K562 (cell line): ENCODE measurements around the gene APLF. TPM values are rescaled to one million over a fixed set of nuclear protein-coding genes. Genes with fewer than 3 reads are reported as not detected.

Source experiments
- ATF6 ChIP-seq: sonication (generic); formaldehyde crosslinking; IDR thresholded peaks from 2 replicates; pipeline ENCODE4 v1.4.0; 2020; ENCODE audit warnings: mild to moderate bottlenecking, missing genetic modification reagents
- ATF7 ChIP-seq: fragments of 450-650 bp; IDR thresholded peaks from 2 replicates; pipeline ENCODE4 v1.7.1; 2014; ENCODE audit warnings: mild to moderate bottlenecking, moderate library complexity
- FOXJ2 ChIP-seq: fragments of 200-800 bp; sonication (Bioruptor generic); IDR thresholded peaks from 2 replicates; pipeline ENCODE4 v1.6.1; 2016; ENCODE audit warnings: missing genetic modification characterization, missing compliant biosample characterization
- MAX ChIP-seq: sonication (generic); formaldehyde crosslinking; IDR thresholded peaks from 2 replicates; pipeline ENCODE4 v1.9.0; 2022; ENCODE audit warnings: mild to moderate bottlenecking, missing genetic modification reagents
- NR3C1 ChIP-seq: sonication (generic); formaldehyde crosslinking; IDR thresholded peaks from 2 replicates; pipeline ENCODE4 v1.8.1; 2022; ENCODE audit warnings: missing genetic modification reagents
- PML ChIP-seq: IDR thresholded peaks from 2 replicates; pipeline ENCODE4 v1.6.1; 2012; ENCODE audit warnings: low read length, inconsistent platforms
- RERE ChIP-seq: sonication (generic); formaldehyde crosslinking; IDR thresholded peaks from 2 replicates; pipeline ENCODE4 v1.8.0; 2023; ENCODE audit warnings: missing genetic modification reagents, mild to moderate bottlenecking, borderline replicate concordance
- SAFB ChIP-seq: fragments of 200-400 bp; formaldehyde crosslinking; IDR thresholded peaks from 2 replicates; pipeline ENCODE4 v1.6.1; 2017; ENCODE audit warnings: low read depth, low read length, borderline replicate concordance
- SMAD2 ChIP-seq: fragments of 150-350 bp; IDR thresholded peaks from 2 replicates; pipeline ENCODE4 v1.6.1; 2014; ENCODE audit warnings: low read depth, mild to moderate bottlenecking, low read length
- SNAPC5 ChIP-seq: fragments of 250-450 bp; sonication (Bioruptor Pico); IDR thresholded peaks from 2 replicates; pipeline ENCODE4 v1.8.0; 2021; ENCODE audit warnings: moderate library complexity, mild to moderate bottlenecking, inconsistent platforms
- TAF1 ChIP-seq: IDR thresholded peaks from 2 replicates; pipeline ENCODE4 v1.6.1; 2011; ENCODE audit warnings: mild to moderate bottlenecking, low read length, moderate library complexity; ENCODE audit not compliant: insufficient read depth, control insufficient read depth, severe bottlenecking; ENCODE audit errors: extremely low read depth
- TAF9B ChIP-seq: fragments of 450-650 bp; IDR thresholded peaks from 2 replicates; pipeline ENCODE4 v1.6.1; 2018; ENCODE audit warnings: mild to moderate bottlenecking; ENCODE audit not compliant: partially characterized antibody
- TARDBP ChIP-seq: fragments of 450-650 bp; IDR thresholded peaks from 2 replicates; pipeline ENCODE4 v1.6.1; 2016
- XRCC3 ChIP-seq: fragments of 450-650 bp; IDR thresholded peaks from 2 replicates; pipeline ENCODE4 v1.6.1; 2017; ENCODE audit warnings: mild to moderate bottlenecking, moderate library complexity
- ZBTB34 ChIP-seq: fragments of 250-450 bp; sonication (Bioruptor Pico); IDR thresholded peaks from 2 replicates; pipeline ENCODE4 v1.8.0; 2021; ENCODE audit warnings: mild to moderate bottlenecking, moderate library complexity
- ZBTB8A ChIP-seq: fragments of 450-650 bp; IDR thresholded peaks from 2 replicates; pipeline ENCODE4 v1.6.1; 2018; ENCODE audit warnings: mild to moderate bottlenecking, moderate library complexity; ENCODE audit not compliant: partially characterized antibody
- ZFP30 ChIP-seq: fragments of 250-450 bp; sonication (Bioruptor Pico); IDR thresholded peaks from 2 replicates; pipeline ENCODE4 v1.8.0; 2022; ENCODE audit warnings: moderate library complexity, mild to moderate bottlenecking, inconsistent platforms, borderline replicate concordance
- ZNF146 ChIP-seq: IDR thresholded peaks from one replicate; pipeline ENCODE4 v1.6.1; 2018; ENCODE audit warnings: missing compliant biosample characterization; ENCODE audit not compliant: unreplicated experiment
- ZNF436 ChIP-seq: fragments of 250-450, 450-650 bp; sonication (Bioruptor Pico); formaldehyde crosslinking; IDR thresholded peaks from 2 replicates; pipeline ENCODE4 v1.7.0; 2020; ENCODE audit warnings: mild to moderate bottlenecking
- polyA plus RNA-seq, 8 experiments: library from polyadenylated mRNA; depleted of rRNA in 4 of 8; stranded (reverse) in 5 of 8; unstranded in 3 of 8; fragments of >200 nt; fragmentation: Nextera tagmentation in 2 of 8; fragmentation: Illumina TruSeq in 1 of 8; extraction: Ambion mirVana in 2 of 8; extraction: Trizol in 1 of 8; gene quantifications; 2 replicates each; pipeline versions ENCODE4 v1.2.1 to v1.2.3, GENCODE V29; 2011 to 2014; ENCODE audit warnings: inconsistent platforms in 1 of 8, missing spikeins in 1 of 8
- total RNA-seq, 7 experiments: library from RNA; depleted of rRNA in 6 of 7; stranded (reverse); fragments of >200 nt in 6 of 7; fragmentation: Illumina TruSeq in 2 of 7; extraction: Trizol in 2 of 7; gene quantifications; 2 replicates each; pipeline versions ENCODE4 v1.2.1 to v1.2.3, GENCODE V29; 2011 to 2021; ENCODE audit warnings: low replicate concordance in 1 of 7

Gene APLF
- total and polyA plus RNA-seq, 9 of the 15 experiments (the other 6 are each of a cell fraction or from before 2014, with no cell fraction given): 0.07 to 1.1 (median 0.71) TPM

GRCh38 chr2:68467077-68467960, at the start of gene APLF, which contains the start of gene FBXO48 (continued):
- TF ChIP-seq ZBTB34 (no peak), MAX (0 out of 2 replicates have a peak, but pooled peaks have one; percentile 2), TAF1 (peak; percentile 61), RERE (CRISPR knock-in tag) (no peak), ATF7 (peak; percentile 97), NR3C1 (CRISPR knock-in tag) (no peak), ATF6 (CRISPR knock-in tag) (no peak), TARDBP (peak; percentile 87; the same call in 1 of the 2 replicates), ZNF146 (CRISPR knock-in tag) (no peak), TAF9B (no peak), FOXJ2 (no peak), ZFP30 (CRISPR knock-in tag) (no peak), XRCC3 (no peak), SAFB (peak; percentile 99), ZBTB8A (no peak), SNAPC5 (no peak), ZNF436 (CRISPR knock-in tag) (no peak), PML (0 out of 2 replicates have a peak, but pooled peaks have one; percentile 19), SMAD2 (no peak)
